IPS-20b (cell line): ENCODE results near the gene HNF1B.

Experiments used
- H3K27ac ChIP-seq: one replicate; pipeline ENCODE4 v1.5.1; 2013; ENCODE audit warnings: low read length
- H3K27me3 ChIP-seq: 2 replicates; pipeline ENCODE4 v1.6.1; 2013; ENCODE audit warnings: mild to moderate bottlenecking, low read length, inconsistent platforms; ENCODE audit not compliant: insufficient read depth
- H3K36me3 ChIP-seq: 2 replicates; pipeline ENCODE4 v1.6.1; 2013; ENCODE audit warnings: low read depth, mild to moderate bottlenecking, inconsistent platforms, low read length, moderate library complexity; ENCODE audit not compliant: insufficient read depth
- H3K4me1 ChIP-seq: 2 replicates; pipeline ENCODE4 v1.6.1; 2013; ENCODE audit warnings: mild to moderate bottlenecking, control low read depth, inconsistent platforms, low read length, moderate library complexity; ENCODE audit not compliant: insufficient read depth
- H3K4me3 ChIP-seq: 2 replicates; pipeline ENCODE4 v1.5.1; 2013; ENCODE audit warnings: mild to moderate bottlenecking, low read length, inconsistent platforms
- H3K9ac ChIP-seq: 2 replicates; pipeline ENCODE4 v1.6.1; 2013; ENCODE audit warnings: low read depth, mild to moderate bottlenecking, inconsistent platforms, low read length, moderate library complexity
- H3K9me3 ChIP-seq: 2 replicates; pipeline ENCODE4 v1.6.1; 2013; ENCODE audit warnings: mild to moderate bottlenecking, low read depth, low read length, inconsistent platforms; ENCODE audit not compliant: insufficient read depth

HNF1B gene

DNA sequence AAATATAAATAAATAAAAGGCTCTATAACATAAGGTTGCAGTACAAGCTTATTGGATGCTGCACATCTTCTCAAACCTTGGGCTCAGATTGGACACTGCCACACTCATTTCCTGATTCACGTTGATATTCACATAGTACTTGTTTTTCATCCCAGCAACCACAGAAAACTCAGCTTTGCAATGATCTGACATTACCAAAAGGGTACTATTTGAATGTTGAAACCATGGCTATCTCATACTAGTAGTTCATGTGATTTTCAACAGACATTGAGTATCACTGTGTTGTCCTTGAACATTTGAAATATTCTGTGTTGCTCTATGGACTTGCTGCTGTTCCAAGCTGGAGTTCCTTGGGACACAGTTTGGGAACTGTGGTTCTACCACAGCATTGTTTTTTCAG, 87.7 kb downstream of the HNF1B start:
- H3K36me3 ChIP-seq: no peaks in the 10 kb centered on the region
- no peak overlapping the region for H3K27ac ChIP-seq
- H3K4me3 ChIP-seq: no peak overlapping the region
- H3K9ac ChIP-seq: no peak overlapping the region
- H3K27me3 ChIP-seq: peaks cover 9% of the 10 kb centered on the region
- H3K9me3 ChIP-seq: no peaks in the 10 kb centered on the region
- H3K4me1 ChIP-seq: no peaks in the 10 kb centered on the region; the same call in 1 of the 2 replicates

DNA sequence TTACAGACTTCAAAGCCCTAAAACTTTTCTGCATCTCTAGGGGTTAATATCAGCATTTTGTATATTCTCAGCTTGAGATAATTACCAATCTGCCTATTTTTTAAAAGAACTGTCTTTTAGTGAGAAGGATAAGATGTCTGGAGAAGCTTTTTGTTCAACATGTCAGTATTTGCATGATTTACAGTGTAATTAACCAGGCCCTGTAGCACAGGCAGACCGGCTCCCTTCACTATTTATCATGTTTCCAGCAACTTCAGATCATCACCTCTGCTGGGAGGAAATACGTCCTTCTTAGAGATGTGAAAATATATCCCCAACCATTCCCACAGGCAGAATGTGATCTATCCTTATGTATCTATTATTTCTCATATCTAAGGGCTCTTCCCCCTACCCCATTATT, 93.0 kb downstream of the HNF1B start:
- Histone ChIP-seq H3K36me3 (no peaks in the 10 kb centered on the region), H3K27me3 (peaks cover 25% of the 10 kb centered on the region), H3K27ac (no peak overlapping the region), H3K4me3 (no peak overlapping the region), H3K9me3 (no peaks in the 10 kb centered on the region), H3K9ac (no peak overlapping the region), H3K4me1 (no peaks in the 10 kb centered on the region)

DNA sequence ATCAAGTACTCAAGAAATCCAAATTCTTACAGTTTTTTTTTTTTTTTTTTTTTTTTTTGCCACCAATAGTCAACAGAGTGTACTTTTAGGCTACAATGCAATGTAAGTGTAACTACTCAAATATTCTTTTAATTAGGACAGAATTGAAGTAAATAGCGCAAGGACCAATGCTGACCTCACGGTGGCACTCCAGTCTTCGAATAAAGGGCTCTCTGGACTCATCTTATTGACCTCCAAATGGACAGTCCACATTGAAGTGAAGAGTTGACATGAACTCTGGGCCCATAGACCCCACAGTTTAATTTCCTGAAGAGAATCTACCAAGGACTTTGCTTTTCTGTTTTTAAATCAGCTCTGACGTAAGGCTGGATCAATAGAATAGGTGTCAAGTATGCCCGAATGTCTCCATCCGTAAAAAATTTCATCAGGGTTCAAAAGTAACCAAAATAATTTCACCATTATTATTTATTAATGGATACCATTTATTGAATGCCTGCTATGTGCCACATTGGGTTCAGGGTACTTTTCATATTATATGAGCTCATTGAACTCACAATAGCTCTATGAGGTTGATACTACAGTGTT, 94.3 kb downstream of the HNF1B start:
- Histone ChIP-seq H3K27ac (no peak overlapping the region), H3K4me1 (no peaks in the 10 kb centered on the region)

DNA sequence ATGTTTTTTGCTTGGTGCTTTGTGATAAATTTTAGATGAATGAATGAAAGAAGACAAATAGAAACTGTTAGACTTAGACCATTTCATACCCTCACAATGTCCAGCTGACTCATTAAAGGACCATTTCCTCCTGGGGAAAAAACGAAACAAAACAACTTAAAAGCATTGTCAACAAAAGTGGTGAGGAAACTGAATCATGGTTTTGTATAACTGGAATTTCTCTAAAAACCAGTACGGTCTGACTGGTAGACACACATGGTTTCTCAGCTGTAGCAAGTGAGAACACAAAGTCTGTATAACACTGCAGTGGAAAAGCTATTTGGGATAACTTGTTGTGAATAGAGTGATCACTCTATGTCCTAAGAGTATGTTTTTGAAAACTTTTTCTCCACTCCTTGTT, 96.3 kb downstream of the HNF1B start:
- H3K4me1 ChIP-seq: no peaks in the 10 kb centered on the region
- no peak overlapping the region for H3K27ac ChIP-seq

More for the DNA sequence above, 94.3 kb downstream of the HNF1B start:
- peaks cover 38% of the 10 kb centered on the region for H3K27me3 ChIP-seq
- no peaks in the 10 kb centered on the region for H3K36me3 ChIP-seq
- no peak overlapping the region for H3K4me3 ChIP-seq
- no peak overlapping the region for H3K9ac ChIP-seq
- H3K9me3 ChIP-seq: no peaks in the 10 kb centered on the region

GRCh38 chr17:37647856-37648255, 97.0 kb downstream of the HNF1B start:
- Histone ChIP-seq H3K9me3 (no peaks in the 10 kb centered on the region), H3K36me3 (no peaks in the 10 kb centered on the region), H3K4me1 (no peaks in the 10 kb centered on the region), H3K27me3 (peaks cover 50% of the 10 kb centered on the region), H3K27ac (no peak overlapping the region), H3K9ac (no peak overlapping the region), H3K4me3 (no peak overlapping the region)

More for the DNA sequence above, 96.3 kb downstream of the HNF1B start:
- Histone ChIP-seq H3K9ac (no peak overlapping the region), H3K36me3 (no peaks in the 10 kb centered on the region), H3K9me3 (no peaks in the 10 kb centered on the region), H3K27me3 (peaks cover 50% of the 10 kb centered on the region), H3K4me3 (no peak overlapping the region)

DNA sequence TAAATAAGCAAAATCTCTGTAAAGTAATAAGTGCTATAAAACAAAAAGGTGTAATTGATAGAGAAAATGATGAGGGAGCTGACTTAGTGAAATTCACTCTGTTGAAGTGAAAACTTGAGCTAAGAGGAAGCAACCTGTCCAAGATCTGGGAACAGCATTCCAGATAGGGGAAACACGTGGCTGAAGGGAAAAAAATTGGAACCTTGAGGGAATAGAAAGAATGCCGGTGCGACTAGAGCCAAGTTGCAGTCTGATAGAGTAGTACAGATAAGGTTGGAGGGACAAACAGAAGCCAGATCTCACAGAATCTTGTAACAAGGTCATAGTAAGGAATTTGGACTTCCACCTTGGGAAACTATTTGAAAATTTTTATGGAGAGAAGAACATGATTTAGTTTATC, 101.0 kb downstream of the HNF1B start:
- H3K4me3 ChIP-seq: peak overlapping the region; percentile 88; the same call in 1 of the 2 replicates
- H3K9ac ChIP-seq: peak overlapping the region; percentile 93; the same call in 1 of the 2 replicates
- peaks cover 27% of the 10 kb centered on the region for H3K36me3 ChIP-seq
- no peaks in the 10 kb centered on the region for H3K9me3 ChIP-seq
- no peak overlapping the region for H3K27ac ChIP-seq
- no peaks in the 10 kb centered on the region for H3K4me1 ChIP-seq
- H3K27me3 ChIP-seq: peaks cover 42% of the 10 kb centered on the region

DNA sequence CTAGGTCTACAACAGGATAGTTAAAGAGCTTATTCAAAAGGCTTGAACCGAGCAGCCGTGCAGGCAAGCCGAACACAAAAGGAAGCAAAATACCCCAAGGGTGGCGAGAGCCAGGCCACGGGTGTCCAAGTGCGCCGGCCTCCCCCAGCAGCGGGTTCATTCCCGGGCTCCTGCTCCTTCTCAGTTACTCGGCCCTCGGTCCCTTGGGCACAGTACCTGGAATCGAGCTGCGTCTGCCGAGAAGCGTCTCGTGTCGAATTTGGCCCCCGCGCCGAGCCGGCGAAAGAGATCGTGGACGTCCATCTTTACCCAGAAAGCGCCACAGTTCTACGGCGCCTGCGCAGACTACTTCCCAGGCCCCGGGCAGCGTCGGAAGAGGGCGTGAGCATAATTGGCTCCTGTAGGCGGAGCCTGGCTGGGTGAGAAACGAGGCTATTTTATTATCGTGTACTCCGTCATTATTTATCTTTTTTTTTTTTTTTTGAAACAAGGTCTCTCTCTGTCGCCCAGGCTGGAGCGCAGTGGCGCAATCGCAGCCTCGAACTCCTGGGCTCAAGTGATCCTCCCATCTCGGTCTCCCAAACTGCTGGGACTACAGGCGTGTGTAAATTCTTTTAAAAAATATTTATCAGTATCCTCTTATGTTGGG, 101.6 kb downstream of the HNF1B start, which contains the start of gene DDX52:
DDX52 (minus strand) TSS at position 329 of the 649 bp plus-strand sequence; CDS start at position 303, 26 bp downstream.
- Histone ChIP-seq H3K4me1 (no peaks in the 10 kb centered on the region), H3K4me3 (peak within 1 kb of the TSS; percentile 88), H3K9ac (peak within 1 kb of the TSS; percentile 93), H3K27me3 (peaks cover 36% of the 10 kb centered on the region), H3K9me3 (no peaks in the 10 kb centered on the region), H3K27ac (peak within 1 kb of the TSS; percentile 99), H3K36me3 (peaks cover 33% of the 10 kb centered on the region)

DNA sequence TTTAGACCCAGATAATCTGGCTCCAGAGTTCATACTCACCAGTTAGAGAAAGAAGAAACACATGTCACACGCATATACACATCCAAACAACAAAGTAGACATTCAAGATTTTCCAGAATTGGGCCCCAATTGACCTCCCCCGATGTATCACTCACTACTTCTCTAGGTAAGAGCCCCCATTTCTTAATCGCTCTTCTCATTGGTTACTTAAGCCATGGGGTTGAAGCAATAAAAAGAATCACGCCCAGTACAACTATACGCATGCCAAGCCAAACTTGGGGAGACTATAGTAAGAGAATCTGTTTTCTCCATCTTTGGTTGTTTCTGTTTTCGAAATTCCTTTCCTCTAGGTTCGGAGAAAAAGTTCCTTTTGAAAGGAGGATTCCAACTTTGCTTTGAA, 102.2 kb downstream of the HNF1B start:
- Histone ChIP-seq H3K27me3 (peaks cover 30% of the 10 kb centered on the region), H3K27ac (peak overlapping the region; percentile 99), H3K36me3 (peaks cover 39% of the 10 kb centered on the region), H3K9me3 (no peaks in the 10 kb centered on the region), H3K4me1 (no peaks in the 10 kb centered on the region), H3K9ac (peak overlapping the region; percentile 93), H3K4me3 (peak overlapping the region; percentile 88)

GRCh38 chr17:37640015-37640414, 104.8 kb downstream of the HNF1B start:
- Histone ChIP-seq H3K27me3 (peaks cover 9% of the 10 kb centered on the region; the same call in 1 of the 2 replicates), H3K36me3 (peaks cover 64% of the 10 kb centered on the region), H3K4me1 (no peaks in the 10 kb centered on the region), H3K9ac (no peak overlapping the region), H3K4me3 (no peak overlapping the region), H3K27ac (no peak overlapping the region), H3K9me3 (no peaks in the 10 kb centered on the region)

DNA sequence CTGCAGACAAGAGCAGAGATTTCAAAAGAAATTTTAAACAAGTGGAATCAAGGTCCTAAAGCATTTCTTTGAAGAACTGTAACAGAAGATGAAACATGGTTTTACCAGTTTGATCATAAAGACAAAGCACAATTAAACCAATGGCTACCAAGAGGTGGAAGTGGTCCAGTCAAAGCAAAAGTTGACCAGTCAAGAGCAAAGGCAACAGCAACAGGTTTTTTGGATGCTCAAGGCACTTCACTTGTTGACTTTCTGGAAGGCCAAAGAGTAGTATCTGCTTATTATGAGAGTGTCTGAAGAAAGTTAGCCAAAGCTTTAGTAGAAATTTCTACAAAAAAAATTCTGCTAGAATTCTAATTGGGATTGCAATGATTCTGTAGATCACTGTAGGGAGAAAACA, 106.9 kb downstream of the HNF1B start:
- H3K9ac ChIP-seq: no peak overlapping the region
- H3K9me3 ChIP-seq: no peaks in the 10 kb centered on the region
- no peaks in the 10 kb centered on the region for H3K27me3 ChIP-seq
- no peaks in the 10 kb centered on the region for H3K4me1 ChIP-seq
- H3K27ac ChIP-seq: no peak overlapping the region
- peaks cover 75% of the 10 kb centered on the region for H3K36me3 ChIP-seq
- no peak overlapping the region for H3K4me3 ChIP-seq
